ENCODE measurements around the gene LCNL1.

GRCh38 chr9:137002646-137003041 is 19.9 kb downstream of the LCNL1 start:
- TF ChIP-seq POLR2AphosphoS5 (IDR thresholded peaks at IDR 0.05): no peak
- TF ChIP-seq POLR2A (IDR thresholded peaks at IDR 0.05): no peak
